ENCODE measurements around the gene MEX3C. TPM values are rescaled to one million over a fixed set of nuclear protein-coding genes. Genes with fewer than 3 reads are reported as not detected.

Gene MEX3C
- total RNA-seq: 10 to 100 TPM; 49.6 to 58.2 TPM

- H3K27ac Mint-ChIP-seq: peak within 1 kb of the TSS; percentile 96
- H3K4me1 Mint-ChIP-seq: peaks cover 22% of the 10 kb centered on the region
- H3K36me3 Mint-ChIP-seq (ENCODE audit: low read depth): peaks cover 16% of the 10 kb centered on the region
- CTCF ChIA-PET: interaction anchor here (0.6 to 3.4 kb wide), 8 partner anchors 10 to 150 kb away, joined by 3 to 24 read pairs (median 4); no protein-coding TSS in a partner anchor
- DNase-seq: peak; percentile 100
- H3K4me3 Mint-ChIP-seq: peak within 1 kb of the TSS; percentile 90
- no peaks in the 10 kb centered on the region for H3K9me3 Mint-ChIP-seq
- H3K27me3 Mint-ChIP-seq: no peaks in the 10 kb centered on the region
- POLR2A ChIA-PET: interaction anchor here (0.6 to 1.1 kb wide), 3 partner anchors 10 to 78 kb away, joined by 4 to 6 read pairs (median 5); no protein-coding TSS in a partner anchor
These were observed at the start of gene MEX3C for GRCh38 chr18:51197661-51198424. MEX3C (minus strand) TSS chr18:51197681; CDS start chr18:51197320, 361 bp downstream.

- no peaks in the 10 kb centered on the region for H3K36me3 Mint-ChIP-seq (ENCODE audit: low read depth)
- H3K27ac Mint-ChIP-seq: no peak overlapping the region
- H3K4me1 Mint-ChIP-seq: peaks cover 2% of the 10 kb centered on the region
- no peaks in the 10 kb centered on the region for H3K27me3 Mint-ChIP-seq
- ChIA-PET CTCF (no interaction called here), POLR2A (no interaction called here)
- DNase-seq: no peak
- no peaks in the 10 kb centered on the region for H3K9me3 Mint-ChIP-seq
- H3K4me3 Mint-ChIP-seq: no peak overlapping the region
These were observed 43.7 kb upstream of the MEX3C start for GRCh38 chr18:51241226-51241625.

DNA sequence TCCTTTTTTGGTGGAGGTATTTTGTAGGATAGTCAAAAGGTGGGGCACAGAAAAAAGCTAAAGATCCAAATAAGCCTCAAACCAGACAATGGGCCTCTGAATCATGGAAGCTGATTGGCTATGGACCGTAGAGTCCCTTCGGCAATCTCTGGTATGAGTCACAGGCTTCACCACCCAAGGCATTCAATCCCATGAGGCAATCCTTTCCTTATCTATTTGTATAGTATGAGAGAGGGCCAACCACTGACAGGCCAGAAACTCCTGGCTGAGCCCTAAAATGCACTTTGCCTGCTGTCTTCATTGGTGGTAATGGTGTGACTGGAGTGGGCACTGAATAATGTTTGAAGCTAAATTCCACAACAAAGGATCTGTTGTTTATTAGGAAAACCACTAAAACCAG is 38.7 kb upstream of the MEX3C start:
- H3K4me1 Mint-ChIP-seq: peaks cover 22% of the 10 kb centered on the region
- H3K4me3 Mint-ChIP-seq: no peak overlapping the region
- CTCF ChIA-PET: interaction anchor here (1.2 to 1.6 kb wide), 3 partner anchors 11 to 22 kb away, joined by 3 to 4 read pairs (median 3); no protein-coding TSS in a partner anchor
- no peak overlapping the region for H3K27ac Mint-ChIP-seq
- no peaks in the 10 kb centered on the region for H3K36me3 Mint-ChIP-seq (ENCODE audit: low read depth)
- POLR2A ChIA-PET: no interaction called here
- H3K27me3 Mint-ChIP-seq: peaks cover 3% of the 10 kb centered on the region
- no peak for DNase-seq
- H3K9me3 Mint-ChIP-seq: no peaks in the 10 kb centered on the region

DNA sequence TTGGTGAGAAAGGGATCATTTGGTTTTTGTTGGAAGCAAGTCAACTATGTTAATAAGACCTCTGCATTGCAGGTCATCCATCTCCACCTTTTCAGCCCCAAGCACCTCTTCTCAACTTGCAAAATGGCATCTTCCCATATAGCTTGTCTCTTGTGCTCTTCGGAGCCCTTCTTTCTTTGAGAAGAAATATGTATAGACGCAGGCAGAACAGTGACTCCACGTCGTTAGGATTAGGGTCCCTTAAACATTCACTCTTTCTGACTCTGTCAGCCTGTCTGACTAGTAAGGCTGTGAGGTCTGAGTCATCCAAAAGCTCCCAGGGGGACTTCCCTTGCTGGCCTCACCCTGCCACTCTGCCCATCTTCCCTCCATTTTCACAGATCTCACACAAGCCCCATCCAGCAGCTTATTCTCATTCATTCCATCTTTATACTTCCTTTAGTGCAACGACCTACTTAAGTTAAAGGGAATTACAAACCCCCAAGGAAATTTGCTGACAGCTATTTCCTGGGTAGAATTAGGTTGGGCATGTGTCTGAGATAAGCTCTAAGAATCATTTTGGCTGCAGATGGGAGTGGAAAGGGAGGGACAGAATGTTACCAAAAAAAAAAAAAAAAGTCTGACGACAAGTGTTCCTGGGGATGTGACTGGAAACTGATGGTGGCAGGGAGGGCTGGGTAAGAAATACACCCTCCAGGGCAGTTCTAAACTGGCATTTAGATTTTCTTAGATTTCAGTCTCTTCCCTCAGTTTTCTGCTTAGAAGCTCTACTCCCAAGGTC is 37.7 kb upstream of the MEX3C start:
- no peak overlapping the region for H3K27ac Mint-ChIP-seq
- no peaks in the 10 kb centered on the region for H3K36me3 Mint-ChIP-seq (ENCODE audit: low read depth)
- CTCF ChIA-PET: interaction anchor here (0.6 to 1.6 kb wide), 8 partner anchors 10 to 127 kb away, joined by 3 to 4 read pairs (median 3); no protein-coding TSS in a partner anchor
- H3K27me3 Mint-ChIP-seq: peaks cover 3% of the 10 kb centered on the region
- DNase-seq: no peak
- POLR2A ChIA-PET: interaction anchor here (0.6 kb wide), 1 partner anchor 429 kb away, joined by 3 read pairs; no protein-coding TSS in a partner anchor
- no peaks in the 10 kb centered on the region for H3K9me3 Mint-ChIP-seq
- H3K4me1 Mint-ChIP-seq: peaks cover 22% of the 10 kb centered on the region
- no peak overlapping the region for H3K4me3 Mint-ChIP-seq

GRCh38 chr18:51234117-51235008 is 36.9 kb upstream of the MEX3C start:
- CTCF ChIA-PET: interaction anchor here (1.1 to 1.6 kb wide), 4 partner anchors 9 to 126 kb away, joined by 3 to 4 read pairs (median 3); no protein-coding TSS in a partner anchor
- H3K27me3 Mint-ChIP-seq: peaks cover 3% of the 10 kb centered on the region
- no peak for DNase-seq

GRCh38 chr18:51229328-51229727 is 31.8 kb upstream of the MEX3C start:
- Mint-ChIP-seq H3K4me3 (no peak overlapping the region), H3K9me3 (peaks cover 3% of the 10 kb centered on the region), H3K4me1 (peaks cover 2% of the 10 kb centered on the region), H3K36me3 (ENCODE audit: low read depth) (no peaks in the 10 kb centered on the region), H3K27me3 (peaks cover 3% of the 10 kb centered on the region), H3K27ac (no peak overlapping the region)
- POLR2A ChIA-PET: no interaction called here
- DNase-seq: no peak
- CTCF ChIA-PET: interaction anchor here (0.6 to 1.0 kb wide), 2 partner anchors 37 to 183 kb away, joined by 3 to 4 read pairs; no protein-coding TSS in a partner anchor

More at GRCh38 chr18:51234117-51235008, 36.9 kb upstream of the MEX3C start:
- POLR2A ChIA-PET: no interaction called here
- H3K4me1 Mint-ChIP-seq: peaks cover 22% of the 10 kb centered on the region
- H3K9me3 Mint-ChIP-seq: no peaks in the 10 kb centered on the region
- no peak overlapping the region for H3K4me3 Mint-ChIP-seq
- no peak overlapping the region for H3K27ac Mint-ChIP-seq
- H3K36me3 Mint-ChIP-seq (ENCODE audit: low read depth): no peaks in the 10 kb centered on the region

- no peak for DNase-seq
- Mint-ChIP-seq H3K36me3 (ENCODE audit: low read depth) (no peaks in the 10 kb centered on the region), H3K4me3 (no peak overlapping the region), H3K4me1 (no peaks in the 10 kb centered on the region), H3K27me3 (peaks cover 5% of the 10 kb centered on the region), H3K27ac (no peak overlapping the region), H3K9me3 (peaks cover 3% of the 10 kb centered on the region)
- ChIA-PET CTCF (no interaction called here), POLR2A (no interaction called here)
These were observed 30.2 kb upstream of the MEX3C start for GRCh38 chr18:51227660-51228059.

DNA sequence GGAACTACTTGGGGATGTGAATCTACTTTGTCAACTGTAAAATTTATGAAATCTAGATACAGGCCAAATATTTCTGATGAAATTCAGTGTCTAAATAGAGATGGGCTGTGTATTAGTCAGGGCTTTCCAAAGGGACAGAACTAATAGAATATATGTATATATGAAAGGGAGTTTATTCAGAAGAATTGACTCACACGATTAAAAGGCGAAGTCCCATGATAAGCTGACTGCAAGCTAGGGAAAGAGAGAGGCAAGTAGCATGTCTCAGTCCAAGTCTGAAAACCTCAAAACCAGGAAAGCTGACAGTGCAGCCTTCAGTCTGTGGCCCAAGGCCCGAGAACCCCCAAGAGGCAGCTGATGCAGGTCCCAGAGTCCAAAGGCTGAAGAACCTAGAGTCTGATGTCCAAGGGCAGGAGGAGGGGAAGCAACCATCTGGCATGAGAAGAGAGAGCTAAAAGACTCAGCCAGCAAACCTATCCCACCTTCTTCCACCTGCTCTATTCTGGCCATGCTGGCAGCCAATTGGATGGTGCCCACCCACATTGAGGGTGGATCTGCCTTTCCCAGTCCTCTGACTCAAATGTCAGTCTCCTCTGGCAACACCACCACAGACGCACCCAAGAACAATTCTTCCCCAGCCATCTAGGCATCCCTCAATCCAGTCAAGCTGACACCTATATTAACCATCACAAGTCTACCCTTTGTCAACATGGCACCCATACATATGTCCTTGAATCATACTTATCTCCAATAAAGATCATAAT is 29.3 kb upstream of the MEX3C start:
- H3K4me3 Mint-ChIP-seq: no peak overlapping the region

GRCh38 chr18:51226068-51226467 is 28.6 kb upstream of the MEX3C start:
- H3K4me3 Mint-ChIP-seq: no peak overlapping the region
- H3K9me3 Mint-ChIP-seq: peaks cover 3% of the 10 kb centered on the region
- no peaks in the 10 kb centered on the region for H3K36me3 Mint-ChIP-seq (ENCODE audit: low read depth)
- ChIA-PET CTCF (interaction anchor here (0.7 to 1.2 kb wide), 2 partner anchors 9 to 116 kb away, joined by 3 read pairs; no protein-coding TSS in a partner anchor), POLR2A (no interaction called here)
- DNase-seq: no peak
- H3K27me3 Mint-ChIP-seq: peaks cover 3% of the 10 kb centered on the region
- no peaks in the 10 kb centered on the region for H3K4me1 Mint-ChIP-seq
- no peak overlapping the region for H3K27ac Mint-ChIP-seq

More for the DNA sequence above, 29.3 kb upstream of the MEX3C start:
- H3K36me3 Mint-ChIP-seq (ENCODE audit: low read depth): no peaks in the 10 kb centered on the region
- no peak overlapping the region for H3K27ac Mint-ChIP-seq
- peaks cover 3% of the 10 kb centered on the region for H3K27me3 Mint-ChIP-seq
- H3K9me3 Mint-ChIP-seq: peaks cover 3% of the 10 kb centered on the region
- ChIA-PET CTCF (interaction anchor here (1.2 kb wide), 1 partner anchor 116 kb away, joined by 3 read pairs; no protein-coding TSS in a partner anchor), POLR2A (no interaction called here)
- no peak for DNase-seq
- no peaks in the 10 kb centered on the region for H3K4me1 Mint-ChIP-seq

GRCh38 chr18:51212606-51213005 is 15.1 kb upstream of the MEX3C start:
- ChIA-PET CTCF (interaction anchor here (0.6 kb wide), 1 partner anchor 11 kb away, joined by 3 read pairs; no protein-coding TSS in a partner anchor), POLR2A (no interaction called here)
- no peaks in the 10 kb centered on the region for H3K9me3 Mint-ChIP-seq
- H3K4me3 Mint-ChIP-seq: no peak overlapping the region
- no peaks in the 10 kb centered on the region for H3K36me3 Mint-ChIP-seq (ENCODE audit: low read depth)
- no peak overlapping the region for H3K27ac Mint-ChIP-seq
- DNase-seq: no peak
- no peaks in the 10 kb centered on the region for H3K27me3 Mint-ChIP-seq
- peaks cover 15% of the 10 kb centered on the region for H3K4me1 Mint-ChIP-seq

DNA sequence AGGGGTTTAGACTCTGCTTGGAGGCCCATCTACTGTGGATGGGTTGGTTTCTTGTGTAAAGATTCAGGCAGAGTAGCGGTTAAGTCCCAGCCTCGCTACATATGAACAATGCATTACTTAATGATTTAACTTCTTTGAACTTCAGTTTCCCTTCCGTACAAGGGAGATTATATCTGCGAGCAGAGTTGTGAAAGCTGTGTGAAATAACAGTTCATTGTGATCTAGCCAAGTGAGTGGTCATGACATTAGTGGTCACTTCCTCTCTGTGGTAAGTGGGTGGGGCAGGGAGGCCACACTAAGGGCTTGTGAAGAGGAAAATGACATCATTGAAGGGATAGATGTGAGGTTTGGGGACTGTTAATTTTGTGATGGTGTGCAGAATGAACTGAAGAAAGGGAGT is 14.1 kb upstream of the MEX3C start:
- H3K9me3 Mint-ChIP-seq: no peaks in the 10 kb centered on the region
- no peaks in the 10 kb centered on the region for H3K27me3 Mint-ChIP-seq
- POLR2A ChIA-PET: no interaction called here
- H3K4me1 Mint-ChIP-seq: peaks cover 15% of the 10 kb centered on the region
- H3K36me3 Mint-ChIP-seq (ENCODE audit: low read depth): no peaks in the 10 kb centered on the region
- CTCF ChIA-PET: no interaction called here
- H3K27ac Mint-ChIP-seq: peak overlapping the region; percentile 20
- H3K4me3 Mint-ChIP-seq: no peak overlapping the region
- DNase-seq: peak; percentile 54
